Type B pancreatic cell (in vitro differentiated cells): Measurements from ENCODE around the gene MCC. TPM values are rescaled to one million over a fixed set of nuclear protein-coding genes. Genes with fewer than 3 reads are reported as not detected.

Source experiments
- DNase-seq: peaks from one replicate; pipeline ENCODE4 v3.0.0; 2021; ENCODE audit warnings: mixed read lengths; ENCODE audit not compliant: unreplicated experiment; ENCODE audit errors: extremely low spot score
- H3K27ac Mint-ChIP-seq: 2 replicates; pipeline ENCODE4 v1.8.0; 2021; ENCODE audit warnings: mild to moderate bottlenecking, mixed read lengths
- H3K27me3 Mint-ChIP-seq: 2 replicates; pipeline ENCODE4 v1.8.0; 2021; ENCODE audit warnings: mixed read lengths
- H3K36me3 Mint-ChIP-seq: 2 replicates; pipeline ENCODE4 v1.8.0; 2021; ENCODE audit warnings: mixed read lengths
- H3K4me1 Mint-ChIP-seq: one replicate; pipeline ENCODE4 v1.8.0; 2021; ENCODE audit warnings: mixed read lengths; ENCODE audit not compliant: unreplicated experiment
- H3K4me3 Mint-ChIP-seq: 2 replicates; pipeline ENCODE4 v1.8.0; 2021; ENCODE audit warnings: mild to moderate bottlenecking, mixed read lengths
- H3K9me3 Mint-ChIP-seq: 2 replicates; pipeline ENCODE4 v1.8.0; 2021; ENCODE audit warnings: mixed read lengths
- CTCF ChIP-seq: fragments of 200-600 bp; sonication (generic); conservative IDR thresholded peaks from 2 replicates; pipeline ENCODE4 v1.5.0; 2021; ENCODE audit warnings: antibody characterized with exemption, mild to moderate bottlenecking
- total RNA-seq: library from RNA; stranded (reverse); gene quantifications from 2 replicates; pipeline ENCODE4 v1.2.1, GENCODE V29; 2021; ENCODE audit warnings: low replicate concordance

The MCC gene
- total RNA-seq, 1 donor from 2014 or later, result 24.0 TPM

DNA sequence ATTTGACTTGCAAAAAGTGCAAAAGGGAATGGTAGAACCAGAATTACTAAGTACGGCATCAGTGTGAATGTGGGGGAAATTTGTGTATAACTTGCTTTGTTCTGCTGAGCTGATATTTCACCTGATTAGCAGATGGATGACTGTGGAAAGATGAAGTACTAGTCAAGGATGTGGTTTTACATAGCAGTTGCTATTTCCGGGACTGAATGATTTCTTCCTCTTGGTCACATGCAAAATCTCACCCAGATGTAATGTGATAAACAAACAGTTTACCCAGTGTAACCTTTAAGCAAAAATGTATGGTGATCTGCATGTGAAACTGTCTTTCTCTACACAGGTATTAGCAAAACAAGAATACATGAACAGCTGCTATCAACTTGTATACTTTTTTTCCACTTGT is 465.6 kb downstream of the MCC start:
- no peaks in the 10 kb centered on the region for H3K27me3 Mint-ChIP-seq
- H3K4me1 Mint-ChIP-seq, result peaks cover 13% of the 10 kb centered on the region
- DNase-seq, result no peak
- no peak overlapping the region for H3K4me3 Mint-ChIP-seq
- TF ChIP-seq CTCF, result no peak
- no peaks in the 10 kb centered on the region for H3K9me3 Mint-ChIP-seq
- H3K36me3 Mint-ChIP-seq, result peaks cover 39% of the 10 kb centered on the region
- no peak overlapping the region for H3K27ac Mint-ChIP-seq

- Mint-ChIP-seq H3K9me3 (no peaks in the 10 kb centered on the region), H3K4me1 (peaks cover 13% of the 10 kb centered on the region), H3K36me3 (peaks cover 30% of the 10 kb centered on the region), H3K4me3 (no peak overlapping the region), H3K27me3 (no peaks in the 10 kb centered on the region), H3K27ac (no peak overlapping the region)
- no peak for DNase-seq
- no peak for TF ChIP-seq CTCF
Observed at GRCh38 chr5:113020461-113021273, 467.6 kb downstream of the MCC start.

- Mint-ChIP-seq H3K27ac (no peak overlapping the region), H3K27me3 (no peaks in the 10 kb centered on the region), H3K4me3 (no peak overlapping the region), H3K9me3 (no peaks in the 10 kb centered on the region), H3K4me1 (peaks cover 6% of the 10 kb centered on the region), H3K36me3 (peaks cover 36% of the 10 kb centered on the region)
- no peak for TF ChIP-seq CTCF
- DNase-seq, result no peak
Observed at GRCh38 chr5:113017881-113018635, 470.2 kb downstream of the MCC start.

GRCh38 chr5:113005454-113005853 is 482.8 kb downstream of the MCC start:
- Mint-ChIP-seq H3K36me3 (peaks cover 28% of the 10 kb centered on the region), H3K9me3 (no peaks in the 10 kb centered on the region)

DNA sequence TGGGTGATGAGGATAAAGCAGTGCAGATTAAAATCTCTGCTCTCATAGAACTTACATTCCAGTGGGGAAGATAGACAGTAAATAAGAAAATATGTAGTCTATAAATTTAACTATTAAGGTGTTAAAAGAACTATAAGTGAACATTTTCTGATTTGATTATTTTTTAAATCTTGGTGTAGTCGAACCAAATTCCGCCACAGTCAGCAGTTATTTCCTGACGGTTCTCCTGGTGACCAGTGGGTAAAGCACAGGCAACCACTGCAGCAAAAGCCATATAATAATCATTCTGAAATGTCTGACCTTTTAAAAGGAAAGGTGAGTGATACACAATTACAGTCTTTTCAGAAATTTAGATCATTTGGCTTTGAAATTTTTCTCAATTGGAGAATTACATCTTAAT is 484.5 kb downstream of the MCC start:
- peaks cover 23% of the 10 kb centered on the region for H3K36me3 Mint-ChIP-seq
- no peak overlapping the region for H3K4me3 Mint-ChIP-seq
- no peaks in the 10 kb centered on the region for H3K9me3 Mint-ChIP-seq

More at GRCh38 chr5:113005454-113005853, 482.8 kb downstream of the MCC start:
- H3K4me3 Mint-ChIP-seq, result no peak overlapping the region
- H3K27ac Mint-ChIP-seq, result no peak overlapping the region
- no peak for DNase-seq
- H3K27me3 Mint-ChIP-seq, result no peaks in the 10 kb centered on the region
- no peaks in the 10 kb centered on the region for H3K4me1 Mint-ChIP-seq
- TF ChIP-seq CTCF, result no peak

More for the DNA sequence above, 484.5 kb downstream of the MCC start:
- DNase-seq, result no peak
- Mint-ChIP-seq H3K27me3 (no peaks in the 10 kb centered on the region), H3K4me1 (no peaks in the 10 kb centered on the region), H3K27ac (no peak overlapping the region)
- TF ChIP-seq CTCF, result no peak
